Measurements from ENCODE around the gene MIEF1. TPM values are rescaled to one million over a fixed set of nuclear protein-coding genes. Genes with fewer than 3 reads are reported as not detected.

The MIEF1 gene
- total and polyA plus RNA-seq, 2 experiments from 2014 or later = 20.6 to 26.2 TPM

- H3K79me2 ChIP-seq (ENCODE audit: insufficient read depth) = peaks cover 49% of the 10 kb centered on the region
- in situ Hi-C loops (cut with MboI) = no loop called here
Measured at GRCh38 chr22:39527481-39527961, 25.4 kb downstream of the MIEF1 start.

GRCh38 chr22:39528080-39528661 is 26.1 kb downstream of the MIEF1 start:
- peaks cover 17% of the 10 kb centered on the region for H3K4me1 ChIP-seq (ENCODE audit: insufficient read depth)
- H3K79me2 ChIP-seq (ENCODE audit: insufficient read depth) = peaks cover 44% of the 10 kb centered on the region
- H3K9me3 ChIP-seq (ENCODE audit: low read depth) = no peaks in the 10 kb centered on the region
- H3K9me2 ChIP-seq (ENCODE audit: insufficient read depth) = no peaks in the 10 kb centered on the region
- H2AFZ ChIP-seq = no peak overlapping the region
- H3K36me3 ChIP-seq (ENCODE audit: low read depth) = peaks cover 3% of the 10 kb centered on the region; the same call in 1 of the 2 replicates
- no peak overlapping the region for H3K27ac ChIP-seq
- no peak overlapping the region for H3K4me2 ChIP-seq (ENCODE audit: unreplicated experiment)
- H4K20me1 ChIP-seq (ENCODE audit: insufficient read depth) = peaks cover 1% of the 10 kb centered on the region; the same call in 1 of the 2 replicates
- no peak for TF ChIP-seq EZH2 (IDR thresholded peaks at IDR 0.05; ENCODE audit: insufficient read depth, poor library complexity, severe bottlenecking)
- no peak for TF ChIP-seq EZH2phosphoT487 (IDR thresholded peaks at IDR 0.05; ENCODE audit: insufficient read depth, low read depth)
- WGBS, 2 experiments (ENCODE audit: low coverage in 1 of 2, low lambda C conversion rate in 2 of 2, missing lambda C conversion rate in 2 of 2) = 61 to 63% methylated on average over 12 of the region's 12 CpGs
- H3F3A ChIP-seq (ENCODE audit: insufficient read depth) = peaks cover 26% of the 10 kb centered on the region
- DNase-seq = no peak
- H3K4me3 ChIP-seq = no peak overlapping the region
- no peaks in the 10 kb centered on the region for H3K27me3 ChIP-seq (replicated peaks; ENCODE audit: insufficient read depth)
- H3K9ac ChIP-seq = no peak overlapping the region
- in situ Hi-C loops (cut with MboI) = no loop called here

More at GRCh38 chr22:39527481-39527961, 25.4 kb downstream of the MIEF1 start:
- H3K27me3 ChIP-seq (replicated peaks; ENCODE audit: insufficient read depth) = no peaks in the 10 kb centered on the region
- H3K9ac ChIP-seq = no peak overlapping the region
- peaks cover 5% of the 10 kb centered on the region; the same call in 1 of the 2 replicates for H4K20me1 ChIP-seq (ENCODE audit: insufficient read depth)
- no peak overlapping the region for H3K4me3 ChIP-seq
- H3K9me3 ChIP-seq (ENCODE audit: low read depth) = no peaks in the 10 kb centered on the region
- no peak overlapping the region for H3K27ac ChIP-seq
- TF ChIP-seq EZH2phosphoT487 (IDR thresholded peaks at IDR 0.05; ENCODE audit: insufficient read depth, low read depth) (no peak), EZH2 (IDR thresholded peaks at IDR 0.05; ENCODE audit: insufficient read depth, poor library complexity, severe bottlenecking) (no peak)
- no peaks in the 10 kb centered on the region for H3K9me2 ChIP-seq (ENCODE audit: insufficient read depth)
- H2AFZ ChIP-seq = no peak overlapping the region
- peaks cover 3% of the 10 kb centered on the region; the same call in 1 of the 2 replicates for H3K36me3 ChIP-seq (ENCODE audit: low read depth)
- peaks cover 21% of the 10 kb centered on the region for H3K4me1 ChIP-seq (ENCODE audit: insufficient read depth)
- peaks cover 31% of the 10 kb centered on the region for H3F3A ChIP-seq (ENCODE audit: insufficient read depth)
- H3K4me2 ChIP-seq (ENCODE audit: unreplicated experiment) = no peak overlapping the region
- no peak for DNase-seq
- WGBS, 2 experiments (ENCODE audit: low coverage in 1 of 2, low lambda C conversion rate in 2 of 2, missing lambda C conversion rate in 2 of 2) = 47 to 48% methylated on average over 6 of the region's 6 CpGs

- peak; percentile 95 for DNase-seq
- no peaks in the 10 kb centered on the region for H3K9me3 ChIP-seq (ENCODE audit: low read depth)
- no peak overlapping the region for H3K27ac ChIP-seq
- 33 to 34% methylated on average over 32 of the region's 32 CpGs for WGBS, 2 experiments (ENCODE audit: low coverage in 1 of 2, low lambda C conversion rate in 2 of 2, missing lambda C conversion rate in 2 of 2)
- H3F3A ChIP-seq (ENCODE audit: insufficient read depth) = peaks cover 26% of the 10 kb centered on the region
- peak overlapping the region; percentile 7 for H3K4me2 ChIP-seq (ENCODE audit: unreplicated experiment)
- H3K36me3 ChIP-seq (ENCODE audit: low read depth) = 0 out of 2 replicates have a peak, but pooled peaks cover 3% of the 10 kb centered on the region
- peaks cover 15% of the 10 kb centered on the region for H3K4me1 ChIP-seq (ENCODE audit: insufficient read depth)
- no peak overlapping the region for H3K9ac ChIP-seq
- no peaks in the 10 kb centered on the region for H3K27me3 ChIP-seq (replicated peaks; ENCODE audit: insufficient read depth)
- H2AFZ ChIP-seq = no peak overlapping the region
- in situ Hi-C loops (cut with MboI) = no loop called here
- H3K79me2 ChIP-seq (ENCODE audit: insufficient read depth) = peaks cover 40% of the 10 kb centered on the region
- H4K20me1 ChIP-seq (ENCODE audit: insufficient read depth) = no peaks in the 10 kb centered on the region
- H3K9me2 ChIP-seq (ENCODE audit: insufficient read depth) = no peaks in the 10 kb centered on the region
- TF ChIP-seq EZH2 (IDR thresholded peaks at IDR 0.05; ENCODE audit: insufficient read depth, poor library complexity, severe bottlenecking) (no peak), EZH2phosphoT487 (IDR thresholded peaks at IDR 0.05; ENCODE audit: insufficient read depth, low read depth) (no peak)
- H3K4me3 ChIP-seq = no peak overlapping the region
Measured at GRCh38 chr22:39528681-39529486, 26.8 kb downstream of the MIEF1 start.

GRCh38 chr22:39529487-39529851 is 27.4 kb downstream of the MIEF1 start:
- Histone ChIP-seq H3K36me3 (ENCODE audit: low read depth) (0 out of 2 replicates have a peak, but pooled peaks cover 3% of the 10 kb centered on the region), H3K9me2 (ENCODE audit: insufficient read depth) (no peaks in the 10 kb centered on the region), H3K27ac (no peak overlapping the region), H3K4me3 (no peak overlapping the region), H3F3A (ENCODE audit: insufficient read depth) (peaks cover 22% of the 10 kb centered on the region), H2AFZ (no peak overlapping the region), H3K9ac (no peak overlapping the region), H3K79me2 (ENCODE audit: insufficient read depth) (peaks cover 40% of the 10 kb centered on the region), H3K4me2 (ENCODE audit: unreplicated experiment) (no peak overlapping the region), H4K20me1 (ENCODE audit: insufficient read depth) (no peaks in the 10 kb centered on the region), H3K27me3 (replicated peaks; ENCODE audit: insufficient read depth) (no peaks in the 10 kb centered on the region), H3K9me3 (ENCODE audit: low read depth) (no peaks in the 10 kb centered on the region), H3K4me1 (ENCODE audit: insufficient read depth) (peaks cover 15% of the 10 kb centered on the region)
- no peak for TF ChIP-seq EZH2 (IDR thresholded peaks at IDR 0.05; ENCODE audit: insufficient read depth, poor library complexity, severe bottlenecking)
- no peak for TF ChIP-seq EZH2phosphoT487 (IDR thresholded peaks at IDR 0.05; ENCODE audit: insufficient read depth, low read depth)
- DNase-seq = no peak
- WGBS, 2 experiments (ENCODE audit: low coverage in 1 of 2, low lambda C conversion rate in 2 of 2, missing lambda C conversion rate in 2 of 2) = 45 to 56% methylated on average over 16 to 17 of the region's 17 CpGs
- in situ Hi-C loops (cut with MboI) = no loop called here

Measured in GM23248 (cell line).